Activated CD4-positive, alpha-beta T cell treated with anti-CD3 and anti-CD28 coated beads, Interleukin-2, amount 50 U/mL, for 1 hour (primary cell): ENCODE data around the gene ZSCAN25.
"Not testable (repeated sequence)": the region's sequence is repeated elsewhere in the genome, so short reads cannot be mapped to it uniquely, and the experiment has no call there.

Experiments
- DNase-seq: peaks from one replicate; pipeline ENCODE4 v3.0.0-alpha.2; 2020

The ZSCAN25 gene

DNA sequence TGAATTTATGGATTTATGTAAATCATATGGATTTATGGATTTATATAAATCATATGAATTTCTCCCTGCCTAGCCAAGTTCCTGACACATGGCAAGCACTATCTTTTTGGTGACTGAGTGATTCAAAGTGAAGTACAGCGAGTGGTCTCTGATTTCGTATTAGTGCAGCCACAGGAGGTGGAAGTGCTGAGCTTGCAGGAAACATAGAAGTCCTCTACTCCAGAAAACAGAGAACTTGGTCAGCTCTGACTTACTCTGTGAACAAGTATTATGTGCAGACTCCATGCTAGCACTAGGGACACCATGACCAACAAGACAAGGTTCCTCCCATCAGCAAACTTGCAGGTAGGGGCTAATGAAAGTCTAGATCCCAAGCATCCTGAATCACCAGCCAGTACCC, 34.5 kb downstream of the ZSCAN25 start:
- DNase-seq = no peak

GRCh38 chr7:99652671-99653070, 35.9 kb downstream of the ZSCAN25 start:
- no peak for DNase-seq

- DNase-seq = not testable (repeated sequence)
These were observed 36.5 kb downstream of the ZSCAN25 start for GRCh38 chr7:99653269-99653668.

GRCh38 chr7:99653754-99654153, 37.0 kb downstream of the ZSCAN25 start:
- no peak for DNase-seq

DNA sequence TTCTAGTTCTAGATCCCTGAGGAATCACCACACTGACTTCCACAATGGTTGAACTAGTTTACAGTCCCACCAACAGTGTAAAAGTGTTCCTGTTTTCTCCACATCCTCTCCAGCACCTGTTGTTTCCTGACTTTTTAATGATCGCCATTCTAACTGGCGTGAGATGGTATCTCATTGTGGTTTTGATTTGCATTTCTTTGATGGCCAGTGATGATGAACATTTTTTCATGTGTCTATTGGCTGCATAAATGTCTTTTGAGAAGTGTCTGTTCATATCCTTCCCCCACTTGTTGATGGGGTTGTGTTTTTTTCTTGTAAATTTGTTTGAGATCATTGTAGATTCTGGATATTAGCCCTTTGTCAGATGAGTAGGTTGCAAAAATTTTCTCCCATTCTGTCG, 37.9 kb downstream of the ZSCAN25 start:
- DNase-seq = not testable (repeated sequence)

DNA sequence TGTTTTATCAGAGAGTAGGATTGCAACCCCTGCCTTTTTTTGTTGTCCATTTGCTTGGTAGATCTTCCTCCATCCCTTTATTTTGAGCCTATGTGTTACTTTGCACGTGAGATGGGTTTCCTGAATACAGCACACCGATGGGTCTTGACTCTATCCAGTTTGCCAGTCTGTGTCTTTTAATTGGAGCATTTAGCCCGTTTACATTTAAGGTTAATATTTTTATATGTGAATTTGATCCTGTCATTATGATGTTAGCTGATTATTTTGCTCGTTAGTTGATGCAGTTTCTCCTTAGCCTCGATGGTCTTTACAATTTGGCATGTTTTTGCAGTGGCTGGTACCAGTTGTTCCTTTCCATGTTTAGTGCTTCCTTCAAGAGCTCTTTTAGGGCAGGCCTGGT, 41.1 kb downstream of the ZSCAN25 start:
- DNase-seq = not testable (repeated sequence)

- no peak for DNase-seq
These were observed 48.7 kb downstream of the ZSCAN25 start for GRCh38 chr7:99665312-99666012.

GRCh38 chr7:99666013-99666395, 49.3 kb downstream of the ZSCAN25 start:
- DNase-seq = no peak

DNA sequence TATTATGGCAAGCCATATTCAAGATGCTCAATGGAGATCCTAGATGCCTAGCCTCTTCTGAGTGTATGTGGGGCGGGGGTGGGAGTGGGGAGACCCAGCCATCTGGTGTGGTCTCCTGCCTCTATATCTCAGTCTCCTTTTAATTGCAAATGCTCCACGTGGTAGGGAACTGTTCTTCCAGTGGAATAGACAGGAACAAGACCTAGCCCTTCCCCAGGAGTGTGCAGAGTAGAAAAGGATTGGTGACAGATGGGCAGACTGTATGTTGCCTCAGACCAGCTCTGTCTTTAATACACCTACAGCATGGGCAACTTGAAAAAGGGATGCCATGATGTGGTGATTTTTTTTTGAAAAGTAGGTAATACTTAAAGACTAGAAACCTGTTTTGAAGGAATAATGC, 50.4 kb downstream of the ZSCAN25 start:
- DNase-seq = no peak

DNA sequence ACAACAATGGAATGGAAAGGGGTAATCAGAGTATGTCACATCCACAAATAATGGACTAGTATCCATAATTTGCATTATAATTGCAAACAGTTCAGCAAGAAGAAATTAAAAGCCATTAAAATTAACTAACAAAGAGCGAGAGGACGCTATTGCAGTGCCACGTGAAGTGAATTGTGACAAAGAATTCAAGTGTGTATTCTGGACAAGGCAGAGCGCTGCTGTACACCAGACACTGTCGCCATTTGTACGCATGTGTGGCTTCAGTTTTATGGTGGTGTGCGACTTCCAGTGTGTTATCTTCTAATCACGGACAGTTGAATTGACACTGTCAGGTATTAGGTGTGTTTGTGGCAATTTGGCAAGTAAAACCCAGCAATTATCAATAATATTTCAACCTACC, 51.8 kb downstream of the ZSCAN25 start:
- DNase-seq = no peak

DNA sequence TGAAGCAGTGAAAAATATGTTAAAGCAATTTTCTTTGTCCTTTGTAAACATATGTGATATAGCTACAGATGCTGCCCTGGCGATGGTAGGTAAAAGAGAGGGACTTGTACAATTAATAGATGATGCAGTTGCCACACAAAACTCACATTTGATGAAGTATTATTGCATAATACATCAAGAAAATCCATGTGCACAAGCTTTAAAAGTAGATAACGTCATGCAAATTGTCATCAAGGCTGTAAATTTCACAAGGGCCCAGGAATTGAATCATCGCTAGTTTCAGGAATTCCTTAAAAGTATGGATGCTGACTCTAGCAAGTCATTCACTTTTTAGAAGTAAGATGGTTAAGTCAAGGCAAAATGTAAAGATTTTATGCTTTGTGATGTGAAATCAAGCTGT, 53.0 kb downstream of the ZSCAN25 start:
- no peak for DNase-seq

- no peak for DNase-seq
These were observed 55.8 kb downstream of the ZSCAN25 start for GRCh38 chr7:99672573-99672972.

DNA sequence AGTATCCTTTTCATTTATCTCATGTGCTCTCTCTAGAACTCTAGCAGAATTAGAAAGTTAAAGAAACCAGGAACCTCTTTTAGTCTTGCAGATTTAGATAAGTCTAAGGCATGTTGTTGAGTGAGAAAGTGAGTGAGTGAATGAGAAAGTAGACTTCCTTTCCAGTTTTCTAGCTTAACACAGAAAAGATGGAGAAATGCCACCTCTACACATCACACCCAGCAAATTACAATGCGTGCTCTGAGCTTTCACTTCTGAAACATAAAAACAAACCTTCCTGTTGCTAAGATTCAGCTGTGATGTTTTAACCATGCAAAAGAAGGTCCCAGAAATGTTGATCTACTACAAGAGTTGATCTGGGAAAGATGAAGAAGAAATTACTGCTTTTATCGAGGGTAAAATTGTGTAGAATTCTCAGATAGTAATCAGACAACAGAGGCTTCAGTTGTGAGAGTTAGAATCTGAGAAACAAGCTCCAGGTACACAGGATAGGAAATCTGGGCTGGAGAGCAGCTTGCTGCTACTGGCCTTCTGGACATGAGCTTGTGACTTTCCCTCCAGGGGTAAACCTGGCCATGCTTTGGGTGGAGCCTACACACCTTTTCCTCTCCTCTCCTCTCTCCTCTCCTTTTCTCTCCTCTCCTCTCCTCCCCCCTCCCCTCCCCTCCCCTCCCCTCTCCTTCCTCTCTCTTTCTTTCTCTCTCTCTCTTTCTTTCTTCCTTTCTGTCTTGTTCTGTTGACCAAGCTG, 58.4 kb downstream of the ZSCAN25 start:
- DNase-seq = no peak

- no peak for DNase-seq
These were observed 60.4 kb downstream of the ZSCAN25 start for GRCh38 chr7:99677013-99677647.

DNA sequence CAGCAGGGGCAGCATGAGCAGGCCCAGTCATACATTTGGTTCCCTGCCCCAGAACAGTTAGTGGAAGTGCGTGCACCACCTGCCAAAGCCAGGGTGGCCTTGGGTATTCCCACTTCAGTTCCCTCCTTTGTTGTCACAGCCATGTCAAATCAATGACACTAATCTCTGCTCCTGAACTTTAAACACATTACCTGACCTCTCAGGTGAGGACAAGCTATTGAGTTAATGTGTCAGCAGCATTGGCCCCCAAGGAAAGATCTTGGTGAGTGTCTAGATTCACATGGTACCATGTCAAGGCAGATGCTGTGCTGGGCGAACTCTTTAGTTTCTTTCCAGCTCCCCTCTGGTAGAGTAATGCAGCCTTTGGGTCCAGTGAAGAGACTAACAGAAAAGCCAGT, 60.9 kb downstream of the ZSCAN25 start:
- DNase-seq = no peak

GRCh38 chr7:99679032-99679399, 62.3 kb downstream of the ZSCAN25 start:
- DNase-seq = no peak

GRCh38 chr7:99679400-99680191, 62.9 kb downstream of the ZSCAN25 start, which contains the start of gene CYP3A5:
CYP3A5 (minus strand) TSS chr7:99679996; CDS start chr7:99679896, 100 bp downstream.
- no peak for DNase-seq
